HG02588 (cell line): ENCODE results near the gene MAGI1.
"Not testable (repeated sequence)": the region's sequence is repeated elsewhere in the genome, so short reads cannot be mapped to it uniquely, and the experiment has no call there.

Experiments used
- ATAC-seq: cut with Tn5 transposase; IDR thresholded peaks from one replicate; pipeline ENCODE4 v1.9.1; 2021; ENCODE audit warnings: mild to moderate bottlenecking, moderate library complexity; ENCODE audit not compliant: unreplicated experiment

MAGI1 gene

DNA sequence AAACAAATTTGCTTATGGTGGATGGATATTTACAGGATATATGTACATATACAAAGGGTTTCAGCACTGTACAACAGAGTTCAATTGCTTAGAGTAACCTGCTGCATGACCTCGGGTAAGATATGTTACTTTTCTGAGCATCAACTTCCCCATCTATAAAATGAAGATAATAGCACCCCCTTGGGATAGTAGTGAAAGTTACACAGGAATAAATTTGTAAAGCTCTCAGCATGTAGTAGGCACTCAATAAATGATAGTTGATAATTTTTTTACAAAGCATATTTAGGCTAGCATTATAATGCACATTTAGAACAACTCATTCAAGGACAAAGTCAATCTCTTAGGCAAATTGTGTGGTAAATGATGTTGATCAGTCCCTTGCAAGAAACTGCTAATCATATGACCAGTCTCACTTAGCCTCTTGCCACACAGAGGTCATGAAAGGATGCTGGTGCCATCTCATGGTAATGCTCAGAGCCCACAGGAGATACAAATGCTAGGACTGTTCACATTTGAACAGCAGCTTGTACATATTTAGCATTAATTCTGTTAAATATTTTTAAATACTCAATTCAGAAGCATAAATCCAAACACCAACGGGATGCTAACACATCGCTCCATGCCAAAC, 123.9 kb downstream of the MAGI1 start:
- no peak for ATAC-seq

DNA sequence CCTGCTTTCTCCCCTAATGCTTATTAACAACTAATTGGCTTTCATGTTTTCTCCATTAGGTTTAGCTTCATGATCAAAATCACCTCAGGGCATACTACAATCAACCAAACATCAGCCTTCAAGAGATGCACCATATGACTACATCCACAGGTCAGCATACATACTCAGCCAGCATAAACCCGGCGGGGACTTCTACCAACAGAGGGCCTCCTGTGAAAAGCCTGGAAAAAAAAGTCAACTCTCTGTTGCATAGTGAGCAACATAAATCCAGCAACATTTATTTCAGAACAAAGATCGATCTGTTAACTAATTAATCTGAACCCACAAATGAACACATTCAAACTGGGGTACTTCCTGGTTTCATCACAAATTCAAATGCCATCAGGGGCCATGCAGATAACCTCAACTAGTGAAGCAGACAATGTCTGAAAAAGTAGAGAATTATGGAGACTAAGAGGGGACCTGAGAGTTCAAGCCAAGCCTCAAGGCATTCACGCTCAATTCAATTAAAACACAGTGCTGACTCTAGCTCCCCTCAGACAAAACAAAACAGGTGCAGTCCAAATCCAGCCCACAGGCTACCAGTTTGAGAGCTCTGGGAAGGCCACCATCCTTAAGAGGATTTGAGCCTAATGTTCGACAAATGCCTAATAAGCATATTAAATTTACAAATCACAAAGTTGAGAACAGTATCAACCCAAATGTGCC, 124.5 kb downstream of the MAGI1 start:
- ATAC-seq: no peak

DNA sequence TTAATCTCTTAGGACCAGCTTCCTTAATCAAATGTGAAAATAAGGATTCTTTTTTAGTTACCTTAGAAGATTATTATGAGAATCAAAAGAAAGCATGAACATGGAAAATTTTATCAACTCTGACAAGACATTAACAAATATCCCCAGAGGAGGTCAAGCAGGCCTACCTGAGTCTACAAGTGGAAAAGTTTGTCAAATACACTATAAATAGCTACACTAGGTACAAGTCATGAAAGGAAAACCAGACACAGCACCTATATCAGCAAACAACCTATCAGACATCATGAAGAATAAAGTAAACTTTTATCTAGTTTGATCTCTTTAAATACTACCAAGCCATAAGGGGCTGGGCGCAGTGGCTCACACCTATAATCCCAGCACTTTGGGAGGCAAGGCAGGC, 126.1 kb downstream of the MAGI1 start:
- ATAC-seq: no peak

DNA sequence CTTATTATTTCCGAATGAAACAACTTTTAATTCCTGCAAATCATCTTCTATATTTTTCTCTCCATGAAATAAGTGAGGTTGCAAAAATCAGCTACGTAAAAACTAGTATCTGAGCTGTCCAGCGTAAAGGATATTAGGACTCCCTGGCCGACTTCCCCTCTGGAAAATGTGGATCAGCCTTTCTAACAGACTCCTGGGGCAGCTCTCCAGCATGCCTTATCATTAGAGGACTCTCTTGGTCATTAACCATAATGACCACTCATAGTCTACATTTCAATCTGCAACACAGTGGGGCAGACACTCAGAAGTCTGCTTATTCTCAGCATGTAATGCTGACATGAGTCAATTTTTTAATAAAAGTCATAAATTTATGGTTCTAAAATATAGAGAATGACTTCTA, 130.1 kb downstream of the MAGI1 start:
- no peak for ATAC-seq

DNA sequence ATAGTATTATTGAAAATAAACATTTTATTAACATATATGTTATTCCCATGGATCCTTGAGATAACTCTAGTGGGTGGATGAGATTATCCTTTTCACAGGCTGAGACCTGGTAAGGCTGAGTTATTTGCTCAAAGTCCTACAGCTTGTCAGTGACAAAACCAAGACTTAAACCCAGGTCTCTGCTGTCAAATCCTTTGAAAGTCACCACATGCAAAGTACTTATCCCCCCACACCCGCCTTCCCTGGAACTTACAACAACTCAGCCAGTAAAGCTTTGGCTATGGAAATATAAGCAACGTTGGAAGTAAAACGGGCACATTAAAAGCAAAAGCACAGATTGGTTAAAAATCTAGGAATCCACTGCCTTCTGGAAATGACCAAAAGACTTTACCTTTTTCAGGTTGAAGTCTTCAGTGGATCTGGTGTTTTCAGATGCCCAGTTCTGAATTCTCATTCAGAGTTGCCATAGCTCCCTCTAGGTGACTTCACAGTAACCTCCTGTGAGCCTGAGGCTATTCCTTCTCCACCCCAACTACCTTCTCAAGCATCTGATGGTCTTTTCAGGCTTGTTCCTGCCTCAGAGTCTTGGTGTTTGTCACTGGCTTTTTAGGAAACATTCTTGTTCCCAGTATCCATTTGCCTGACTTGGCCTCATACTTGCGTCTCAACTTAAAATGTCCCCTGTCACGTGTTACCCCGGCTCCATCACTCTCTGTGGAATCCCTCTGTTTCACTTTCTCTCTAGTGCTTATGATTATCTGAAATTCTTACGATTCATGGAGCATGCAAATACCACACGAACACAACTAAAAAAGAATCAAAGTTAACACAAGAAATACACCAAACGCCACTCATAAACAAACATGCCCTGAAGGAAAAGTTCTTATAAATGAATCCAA, 131.2 kb downstream of the MAGI1 start:
- no peak for ATAC-seq

DNA sequence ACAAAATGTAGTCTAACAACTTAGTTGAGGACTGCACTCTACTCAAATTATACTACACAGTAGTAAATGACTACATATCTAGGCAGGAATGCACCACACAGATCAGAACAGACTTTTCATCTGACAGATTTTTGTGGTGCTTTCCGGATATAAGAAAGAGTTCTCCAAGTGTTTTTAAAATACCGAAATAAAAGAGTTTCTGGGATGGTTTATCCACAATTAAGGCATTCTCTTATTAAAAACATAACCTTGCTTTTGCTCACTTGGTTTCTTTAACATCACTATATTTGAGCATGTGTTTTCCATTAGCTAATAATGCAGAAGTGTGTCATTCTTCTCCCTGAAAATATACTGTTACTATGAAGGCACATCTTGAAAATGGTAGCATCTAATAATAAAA, 132.9 kb downstream of the MAGI1 start:
- no peak for ATAC-seq

DNA sequence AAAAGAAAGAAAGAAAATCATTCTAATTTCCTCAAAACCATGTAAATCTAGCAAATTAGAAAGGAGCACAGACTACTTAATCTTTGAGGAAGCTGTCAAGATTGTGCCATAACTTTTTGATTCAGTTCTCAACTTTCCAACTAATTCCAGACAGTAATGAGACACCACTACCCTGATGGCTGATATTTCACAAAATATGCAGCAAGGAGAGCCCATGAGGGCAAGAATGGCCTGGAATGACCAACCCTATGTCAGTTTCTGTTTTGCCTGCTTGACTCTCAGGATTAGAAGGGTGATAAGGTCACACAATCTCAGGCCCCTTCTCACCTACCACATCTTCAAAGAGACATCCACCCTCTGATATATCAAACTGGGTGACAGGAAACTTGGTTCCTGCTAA, 134.7 kb downstream of the MAGI1 start:
- ATAC-seq: no peak

DNA sequence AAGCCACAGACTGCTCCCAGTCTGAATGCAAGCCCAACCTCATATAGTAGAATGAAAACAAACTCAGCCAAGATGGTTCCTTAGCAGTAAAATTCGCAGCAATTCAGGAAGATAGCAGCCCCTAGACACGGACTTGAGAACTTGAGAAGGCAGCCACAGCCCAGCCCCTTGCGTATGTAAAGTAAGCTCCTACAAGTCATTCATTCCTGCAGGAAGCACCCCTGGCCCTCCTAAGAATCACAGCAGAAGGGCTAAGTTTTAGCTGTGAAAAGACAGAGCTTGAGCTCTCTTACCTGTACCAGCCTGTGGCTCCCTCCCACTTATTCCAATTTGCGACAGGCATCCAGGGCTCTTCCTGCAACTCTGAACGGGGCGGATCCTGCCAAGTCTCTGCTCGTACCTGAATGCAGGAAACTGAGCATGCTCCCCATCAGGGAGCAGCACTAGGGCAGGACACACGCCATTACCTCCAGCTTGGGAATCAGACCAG, 136.4 kb downstream of the MAGI1 start:
- no peak for ATAC-seq

DNA sequence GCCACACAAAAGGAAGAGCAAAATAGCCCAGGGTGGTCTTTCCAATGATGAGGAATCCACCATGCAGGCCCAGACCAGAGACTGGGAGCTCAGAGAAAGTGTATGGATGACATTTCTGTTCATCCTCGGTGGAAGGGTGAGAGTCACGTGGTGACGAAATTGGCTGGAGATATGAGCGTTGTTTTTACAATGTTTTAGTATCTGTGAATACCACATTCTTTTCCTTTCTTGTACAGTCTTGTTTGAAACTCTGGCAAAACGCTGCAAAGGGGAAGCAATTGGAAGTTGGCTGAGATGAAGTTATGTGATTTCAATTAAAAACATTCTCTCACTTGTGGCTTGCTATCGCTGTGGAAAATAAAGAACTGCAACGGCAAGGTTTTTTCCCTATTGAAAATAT, 137.5 kb downstream of the MAGI1 start:
- ATAC-seq: no peak

DNA sequence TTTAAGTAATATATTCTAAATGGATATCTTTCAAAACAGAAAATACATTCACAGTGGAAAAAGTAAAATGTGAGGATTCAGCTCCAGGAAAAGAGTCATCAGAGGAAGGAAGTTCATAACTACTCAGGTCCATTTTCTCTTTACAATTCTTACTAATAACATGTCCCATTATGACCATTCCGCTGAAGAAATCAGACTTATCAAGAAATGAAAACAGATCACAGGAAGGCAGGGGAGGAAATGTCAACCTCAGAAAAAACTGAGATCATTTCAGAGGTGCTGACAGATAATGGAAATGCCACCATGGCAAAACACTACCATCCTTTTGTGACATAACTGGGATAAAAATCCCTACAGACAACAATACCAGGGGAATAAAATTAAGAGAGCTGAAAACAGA, 139.5 kb downstream of the MAGI1 start:
- ATAC-seq: no peak

DNA sequence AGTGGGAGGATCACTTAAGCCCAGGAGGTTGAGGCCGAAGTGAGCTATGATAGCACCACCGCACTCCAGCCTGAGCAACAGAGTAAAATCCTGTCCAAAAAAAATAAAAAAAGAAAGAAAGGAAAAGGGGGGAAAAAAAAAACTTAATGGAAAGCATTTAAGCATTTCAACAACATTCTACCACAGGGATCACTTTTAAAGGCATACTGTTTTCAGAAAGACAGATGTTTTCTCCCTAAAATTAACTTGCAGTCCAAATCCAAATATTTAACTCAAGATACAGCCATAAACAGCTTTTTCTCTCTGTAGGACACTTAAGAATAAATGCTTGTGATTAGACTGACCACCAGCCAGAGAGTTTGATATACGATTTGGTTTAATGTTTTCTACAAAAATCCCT, 141.0 kb downstream of the MAGI1 start:
- ATAC-seq: no peak

DNA sequence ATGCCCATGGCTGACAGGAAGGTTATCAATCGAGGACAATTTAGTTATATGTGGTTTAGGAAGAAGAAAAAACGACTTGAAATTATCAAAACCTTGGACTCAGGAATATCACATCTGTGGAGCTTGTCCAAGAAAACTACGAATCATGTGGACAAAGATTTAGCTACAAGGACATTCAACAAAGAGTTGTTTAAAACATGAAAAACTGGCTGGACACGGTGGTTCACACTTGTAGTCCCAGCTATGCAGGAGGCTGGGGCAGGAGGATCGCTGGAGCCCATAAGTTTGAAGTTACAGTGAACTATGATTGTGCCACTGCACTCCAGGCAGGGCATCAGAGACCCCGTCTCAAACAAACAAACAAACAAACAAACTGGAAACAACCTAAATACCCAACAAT, 142.4 kb downstream of the MAGI1 start:
- no peak for ATAC-seq

DNA sequence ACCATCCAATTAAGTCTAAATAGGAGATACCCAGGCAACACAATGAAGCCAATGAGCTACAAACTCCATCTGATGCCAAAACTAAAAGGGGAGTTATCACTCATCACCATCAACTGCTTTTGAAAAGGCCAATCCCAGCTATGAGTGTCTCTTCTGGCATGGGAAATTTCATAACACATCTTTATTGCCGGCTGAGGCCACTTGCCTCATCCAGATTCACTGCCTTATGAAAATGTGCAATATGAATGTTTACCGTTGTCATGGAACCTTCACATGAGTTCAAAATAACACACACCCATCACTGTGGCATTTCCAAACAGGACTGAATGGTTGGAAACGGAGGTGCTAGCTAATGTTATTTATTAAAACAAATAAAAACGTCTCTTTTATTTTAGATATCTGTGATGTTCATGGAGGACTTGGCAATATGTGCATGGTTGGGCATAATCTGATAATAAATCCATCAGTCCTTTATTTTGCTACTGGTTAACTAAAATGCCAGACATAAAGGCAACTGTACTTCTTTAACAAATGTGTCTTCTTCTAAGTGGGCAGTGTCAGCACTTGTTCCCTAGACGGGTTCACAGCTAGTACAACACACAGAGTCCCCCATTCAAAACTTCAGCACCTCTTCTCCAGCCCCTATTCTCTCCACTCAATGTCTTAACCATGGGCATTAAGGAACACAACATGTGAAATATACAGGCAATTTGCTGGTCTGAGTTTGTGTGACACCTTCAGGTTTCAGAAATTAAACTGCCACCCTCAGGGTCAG, 143.9 kb downstream of the MAGI1 start:
- no peak for ATAC-seq

DNA sequence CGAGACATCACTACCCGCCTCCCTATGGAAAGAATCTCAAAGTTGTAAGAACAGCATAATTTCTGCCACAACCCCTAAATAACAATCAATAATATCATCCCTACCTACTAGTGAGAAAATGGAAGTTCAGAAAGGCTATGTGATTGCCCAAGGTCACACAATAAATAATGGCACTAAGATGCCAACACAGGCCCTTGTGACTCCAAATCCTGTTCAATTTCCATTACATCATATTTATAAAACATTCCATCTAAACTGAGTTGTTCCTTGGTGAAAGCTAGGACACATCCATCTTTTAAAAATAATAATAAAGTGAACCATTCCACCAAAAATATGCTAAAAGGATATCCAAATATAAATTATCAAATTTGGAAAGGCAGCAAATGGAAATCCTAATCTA, 144.6 kb downstream of the MAGI1 start:
- no peak for ATAC-seq

DNA sequence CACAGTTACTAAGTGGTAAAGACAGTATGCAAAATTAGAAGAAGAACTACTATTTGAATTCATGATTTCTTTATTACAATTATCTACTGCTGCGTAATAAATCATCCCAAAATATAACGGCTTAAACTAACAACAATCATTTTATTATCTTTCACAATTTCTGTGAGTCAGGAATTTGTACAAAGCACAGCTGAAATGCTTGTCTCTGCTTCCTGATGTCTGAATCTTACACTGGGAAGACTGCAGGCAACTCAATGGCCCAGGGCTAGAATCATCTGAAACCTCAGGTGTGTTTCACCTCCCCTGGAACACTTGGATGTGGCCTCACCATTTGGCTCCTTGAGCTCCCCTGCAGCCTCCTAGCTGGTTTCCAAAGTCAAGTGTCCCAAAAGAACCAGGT, 145.1 kb downstream of the MAGI1 start:
- ATAC-seq: no peak

DNA sequence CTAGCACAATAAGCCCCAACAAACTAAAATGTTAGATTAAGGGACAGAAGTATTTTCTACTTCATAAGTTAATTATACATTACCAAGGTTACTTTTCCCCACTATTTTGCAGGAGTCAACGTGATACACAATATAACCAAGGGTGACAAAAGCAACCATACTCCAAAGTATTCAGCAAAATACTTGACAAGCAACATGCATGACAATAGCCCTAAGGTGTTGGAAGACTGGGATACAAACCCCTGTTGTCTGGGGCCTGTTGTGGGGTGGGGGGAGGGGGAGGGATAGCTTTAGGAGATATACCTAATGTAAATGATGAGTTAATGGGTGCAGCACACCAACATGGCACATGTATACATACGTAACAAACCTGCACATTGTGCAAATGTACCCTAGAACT, 147.2 kb downstream of the MAGI1 start:
- ATAC-seq: not testable (repeated sequence)

DNA sequence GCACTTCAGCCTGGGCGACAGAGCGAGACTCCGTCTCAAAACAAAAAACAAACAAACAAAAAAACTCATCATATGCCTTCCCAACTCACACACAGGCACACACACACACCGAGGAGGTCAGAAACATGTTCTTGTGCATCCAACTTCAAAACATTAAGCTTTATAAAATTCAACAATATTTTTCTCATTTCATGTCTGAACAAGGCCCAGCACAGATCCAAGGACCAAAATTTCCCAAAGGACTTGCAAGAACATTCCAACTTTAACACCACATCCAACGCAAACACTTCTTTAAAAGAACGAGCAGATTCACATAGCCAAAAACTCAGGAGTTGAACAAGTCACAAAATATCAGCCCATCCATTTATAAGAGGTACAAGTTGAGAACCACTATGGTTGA, 148.4 kb downstream of the MAGI1 start:
- no peak for ATAC-seq

DNA sequence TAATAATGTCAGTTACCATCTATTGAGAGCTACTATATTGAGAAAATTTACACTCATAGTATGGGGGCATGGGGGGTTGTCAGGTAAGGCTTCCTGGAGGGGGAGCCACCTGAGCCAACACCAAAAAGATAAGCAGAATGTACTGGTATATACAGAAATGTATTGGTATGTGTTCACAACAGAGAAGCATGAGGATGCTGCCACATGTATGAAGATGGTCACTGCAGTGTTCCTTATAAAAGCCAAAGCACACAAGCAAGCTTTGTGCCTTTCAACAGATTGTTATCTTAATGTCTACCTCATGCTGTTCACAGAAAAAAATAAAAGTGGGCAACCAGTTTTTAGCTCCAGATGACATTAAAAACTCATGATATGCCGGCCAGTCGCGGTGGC, 149.0 kb downstream of the MAGI1 start:
- no peak for ATAC-seq

DNA sequence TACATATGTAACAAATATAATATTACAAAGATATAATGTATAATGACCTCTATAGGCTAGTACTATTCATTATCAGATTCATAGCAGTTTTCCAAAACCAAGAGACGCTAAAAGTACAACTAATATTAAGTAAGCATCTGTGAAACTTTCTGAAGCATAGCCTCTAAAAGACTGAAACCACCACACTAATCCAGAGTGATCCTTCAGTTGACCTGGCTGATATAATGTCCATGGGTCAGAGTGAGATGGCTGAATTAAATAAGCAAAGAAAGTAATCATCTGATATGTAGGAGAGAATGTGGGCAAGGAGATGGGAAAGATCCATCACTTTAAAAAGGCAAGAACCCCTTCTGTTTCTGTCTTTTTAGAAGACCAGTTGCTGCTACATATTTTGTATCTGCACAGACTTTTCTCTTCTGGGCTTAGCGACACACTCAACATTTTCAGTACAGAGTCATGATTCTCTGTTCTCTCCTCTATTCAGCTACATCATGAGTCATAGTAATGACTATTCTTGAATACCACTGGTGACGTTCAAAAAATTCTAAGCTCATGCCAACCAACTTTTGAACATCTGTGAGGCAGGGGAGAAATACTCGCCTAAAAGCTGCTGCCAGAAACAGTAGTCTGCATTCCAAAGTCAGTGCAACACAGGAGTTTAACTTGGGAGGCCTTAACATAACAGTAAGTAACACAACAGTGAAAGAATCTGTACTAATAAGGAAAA, 149.6 kb downstream of the MAGI1 start:
- no peak for ATAC-seq

DNA sequence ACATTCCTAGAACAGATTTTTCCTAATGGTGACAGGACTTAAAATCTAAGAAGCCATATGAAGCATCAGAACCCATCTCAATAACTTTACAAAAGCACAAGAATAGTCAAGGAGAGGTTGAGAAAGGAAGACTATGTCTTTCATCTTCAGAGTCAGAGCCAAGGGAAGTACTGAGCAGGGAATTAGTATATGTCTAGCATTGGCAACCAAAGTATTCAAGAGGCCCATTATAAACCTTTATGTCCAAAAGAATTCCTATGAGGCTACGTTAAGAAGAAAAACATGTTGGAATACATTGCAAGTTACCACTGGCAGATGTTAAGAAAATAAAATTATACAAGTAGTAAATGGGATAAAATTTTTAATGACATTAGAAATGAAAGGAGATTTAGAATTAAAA, 150.5 kb downstream of the MAGI1 start:
- no peak for ATAC-seq
